Psoas muscle (tissue), 8 donors: ENCODE results near the gene PRCD. TPM values are rescaled to one million over a fixed set of nuclear protein-coding genes. Genes with fewer than 3 reads are reported as not detected.

Source experiments
- ATAC-seq, 4 donors: fragments of 200-7000 bp; cut with Tn5 transposase; one replicate each; pipeline ENCODE4 v1.9.1; 2020; ENCODE audit warnings: moderate library complexity in 3 of 4, mild to moderate bottlenecking in 2 of 4
- DNase-seq, 2 donors: peaks; one replicate each; pipeline ENCODE4 v3.0.0-alpha.2; 2020
- H3K27ac ChIP-seq: fragments of 200-600 bp; one replicate; pipeline ENCODE4 v1.8.0; 2022
- H3K27me3 ChIP-seq, 3 donors: fragments of 200-600 bp in 1 of 3; one replicate each; pipeline versions ENCODE4 v1.6.1 to v1.8.0; 2013 to 2022; ENCODE audit warnings: low read length in 2 of 3, mild to moderate bottlenecking in 2 of 3, moderate library complexity in 1 of 3; ENCODE audit not compliant: insufficient read depth in 3 of 3
- H3K36me3 ChIP-seq, 2 donors: fragments of 200-600 bp in 1 of 2; one replicate each; pipeline versions ENCODE4 v1.6.1 to v1.8.0; 2013 to 2022; ENCODE audit warnings: low read depth in 1 of 2, mild to moderate bottlenecking in 1 of 2, moderate library complexity in 1 of 2; ENCODE audit not compliant: insufficient read depth in 1 of 2
- H3K4me1 ChIP-seq: fragments of 200-600 bp; one replicate; pipeline ENCODE4 v1.8.0; 2022
- H3K4me3 ChIP-seq: fragments of 200-600 bp; one replicate; pipeline ENCODE4 v1.8.0; 2022; ENCODE audit warnings: mild to moderate bottlenecking
- H3K9me3 ChIP-seq: fragments of 200-600 bp; one replicate; pipeline ENCODE4 v1.8.0; 2022
- CTCF ChIP-seq: fragments of 200-600 bp; IDR thresholded peaks from one replicate; pipeline ENCODE4 v1.8.0; 2022; ENCODE audit warnings: antibody characterized with exemption
- WGBS, 3 donors: extraction: QIAGEN DNeasy Blood & Tissue Kit; methylation state at CpG; one replicate each; pipeline versions ENCODE4 v1.1.6 to v1.1.7; 2013; 5-methylcytosine and 5-hydroxymethylcytosine counted together
- intact Hi-C, 2 donors: fragments of 100-400 bp; cut with DNase I; formaldehyde crosslinking; loops; one replicate each; pipeline versions ENCODE4 v1.11.0 to v1.14.2; 2022
- polyA plus RNA-seq, 3 donors: library from polyadenylated mRNA; stranded (reverse); fragments of 200-250 nt; gene quantifications; one replicate each; pipeline ENCODE4 v1.2.3, GENCODE V29; 2013
- total RNA-seq, 4 donors: library from RNA; stranded (reverse); fragmentation: NEBNext Ultra II Directional in 2 of 4; extraction: Animal tissue kit (Norgen Biotek cat#: 25700) in 2 of 4; gene quantifications; one replicate each; pipeline versions ENCODE4 v1.2.1 to v1.2.4, GENCODE V29; 2021 to 2023
- donor health status: healthy with polysubstance abuse.
- donor health status: DM: no; HTN: no; CAD: no; lungs with moderate emphysema.
- donor health status: Bipolar disorder and iron deficiency.
- donor health status: healthy.
- donor health status: DM: yes; HTN: yes; CAD: no.
- donor health status: DM: no; HTN: no; CAD: no.
- donor health status: DM: no; HTN: no; CAD: no.
- donor health status: DM: yes; HTN: yes; CAD: no.

The PRCD gene
- total and polyA plus RNA-seq, 7 donors: 0.18 to 1.7 (median 1.3) TPM

DNA sequence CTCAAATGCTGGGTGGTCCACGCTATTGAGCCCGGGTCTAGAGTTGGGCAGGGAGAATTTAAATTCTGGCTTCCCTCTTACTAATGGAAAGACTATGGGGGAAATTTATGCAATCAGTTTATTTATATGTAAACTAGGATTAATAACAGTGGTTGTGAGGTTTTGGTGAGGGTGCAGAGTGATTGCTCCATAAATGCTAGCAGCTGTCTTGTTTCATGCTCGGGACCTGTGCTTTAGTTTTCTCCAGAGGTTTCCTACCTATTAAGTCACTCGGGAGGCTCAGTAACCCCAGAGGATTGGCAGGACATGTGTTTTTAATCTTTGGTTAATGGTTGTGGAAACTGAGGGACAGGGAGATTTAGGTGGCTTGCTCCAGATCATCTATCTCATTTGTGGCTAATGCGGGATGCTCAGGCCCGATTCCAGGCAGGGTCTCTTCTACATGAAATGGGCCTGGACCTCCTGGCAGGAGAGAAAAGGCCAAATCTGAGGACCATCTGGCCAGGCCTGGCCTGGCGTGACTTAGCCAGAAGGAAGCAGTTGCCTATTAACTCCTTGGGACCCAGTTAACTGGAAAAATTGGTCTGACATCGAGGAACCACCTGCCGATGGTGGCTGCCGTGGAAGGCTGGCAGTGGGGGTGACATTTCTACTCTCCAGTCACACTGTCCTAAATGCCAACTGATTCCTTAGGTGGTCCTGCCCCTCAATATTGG lies 2.1 kb downstream of the PRCD start:
- Histone ChIP-seq H3K4me1 (peaks cover 41% of the 10 kb centered on the region), H3K9me3 (no peaks in the 10 kb centered on the region), H3K4me3 (no peak overlapping the region), H3K27me3 (peaks cover 0 to 14% (median 8%) of the 10 kb centered on the region in 3 donors), H3K36me3 (no peaks in the 10 kb centered on the region), H3K27ac (no peak overlapping the region)
- intact Hi-C loops: no loop called here
- 62 to 77% (median 68%) methylated on average over 10 of the region's 10 CpGs for WGBS, 3 donors
- no peak for TF ChIP-seq CTCF
- DNase-seq (no peak), ATAC-seq (no peak)

- Histone ChIP-seq H3K4me1 (peaks cover 48% of the 10 kb centered on the region), H3K27me3 (peaks cover 0 to 10% (median 6%) of the 10 kb centered on the region in 3 donors), H3K36me3 (no peaks in the 10 kb centered on the region), H3K4me3 (no peak overlapping the region), H3K9me3 (no peaks in the 10 kb centered on the region), H3K27ac (no peak overlapping the region)
- TF ChIP-seq CTCF: no peak
- DNase-seq (no peak), ATAC-seq (no peak)
- 80 to 88% (median 85%) methylated on average over 10 of the region's 10 CpGs for WGBS, 3 donors
- intact Hi-C loops: no loop called here
Measured at GRCh38 chr17:76542566-76542971, 2.7 kb downstream of the PRCD start.

- H3K4me1 ChIP-seq: peaks cover 51% of the 10 kb centered on the region
- ATAC-seq (no peak), DNase-seq (no peak)
- TF ChIP-seq CTCF: no peak
- H3K4me3 ChIP-seq: no peak overlapping the region
- H3K36me3 ChIP-seq: no peaks in the 10 kb centered on the region
- no peaks in the 10 kb centered on the region for H3K9me3 ChIP-seq
- no peak overlapping the region for H3K27ac ChIP-seq
- H3K27me3 ChIP-seq: peaks cover 0 to 6% (median 4%) of the 10 kb centered on the region in 3 donors
- intact Hi-C loops: no loop called here
- 76 to 85% (median 81%) methylated on average over 7 to 8 of the region's 8 CpGs for WGBS, 3 donors
Measured at GRCh38 chr17:76542984-76543383, 3.1 kb downstream of the PRCD start.

DNA sequence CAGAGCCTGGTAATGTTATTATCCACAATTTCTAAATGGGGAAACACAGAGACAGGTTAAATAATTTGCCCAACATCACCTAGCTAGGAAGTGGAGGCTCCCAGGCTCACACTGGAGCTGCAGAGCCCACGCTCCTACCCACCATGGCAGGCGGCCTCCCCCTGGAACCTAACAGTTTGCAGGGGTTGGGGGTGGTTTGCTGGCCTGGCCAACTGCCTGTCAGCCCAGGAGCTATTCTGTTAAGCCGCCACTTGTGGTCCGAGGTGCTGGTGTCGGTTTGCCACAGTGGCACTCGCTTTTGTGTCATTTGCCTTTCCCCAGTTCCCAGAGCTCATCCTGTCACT lies 3.6 kb downstream of the PRCD start:
- Histone ChIP-seq H3K4me1 (peaks cover 50% of the 10 kb centered on the region), H3K27ac (no peak overlapping the region), H3K27me3 (peaks cover 0 to 1% (median 0%) of the 10 kb centered on the region in 3 donors), H3K4me3 (no peak overlapping the region), H3K36me3 (no peaks in the 10 kb centered on the region), H3K9me3 (no peaks in the 10 kb centered on the region)
- DNase-seq: no peak
- no peak for TF ChIP-seq CTCF
- 49 to 67% (median 51%) methylated on average over 6 of the region's 6 CpGs for WGBS, 3 donors
- no peak for ATAC-seq
- intact Hi-C loops: no loop called here
